Endothelial cell of umbilical vein (primary cell): Measurements from ENCODE around the gene HNRNPL. TPM values are rescaled to one million over a fixed set of nuclear protein-coding genes. Genes with fewer than 3 reads are reported as not detected.

Experiments
- BruUV-seq: library from RNA; stranded (reverse); fragments of 400-500 nt; replicated peaks from 2 replicates; lab custom pipeline; 2021; lab: Mats Ljungman, UMichigan
- CTCF ChIA-PET: fragments of 300-600, 350-600 bp; sonication (Branson Sonifier 250); formaldehyde crosslinking; loops from one replicate; lab custom pipeline; 2021; ENCODE audit warnings: antibody characterized with exemption, inconsistent platforms; lab: Charles Lee
- POLR2A ChIA-PET: fragments of 300-600, 350-600 bp; sonication (Branson Sonifier 250); formaldehyde crosslinking; loops from one replicate; lab custom pipeline; 2021; ENCODE audit warnings: antibody characterized with exemption, inconsistent platforms; lab: Charles Lee
- DNase-seq: peaks from one replicate; pipeline ENCODE4 v3.0.0-alpha.2; 2011; ENCODE audit warnings: low read depth, low spot score
- FAIRE-seq: peaks from 2 replicates; lab custom pipeline; 2011; peaks lifted over from hg19 to GRCh38; lab: Jason Lieb, UNC
- H2AFZ ChIP-seq: 2 replicates; pipeline ENCODE4 v1.6.0; 2012; ENCODE audit warnings: low read depth, low read length, control low read depth, inconsistent platforms
- H3K27ac ChIP-seq: 2 replicates; pipeline ENCODE4 v1.5.1; 2011; ENCODE audit warnings: low read depth, mild to moderate bottlenecking, control low read depth, low read length, moderate library complexity; ENCODE audit not compliant: insufficient read depth
- H3K27me3 ChIP-seq, 2 experiments: 2 replicates each; pipeline versions ENCODE4 v1.6.0 to v1.6.1; 2011; ENCODE audit warnings: low read length in 2 of 2, mixed read lengths in 1 of 2; ENCODE audit not compliant: control insufficient read depth in 2 of 2, insufficient read depth in 2 of 2
- H3K36me3 ChIP-seq, 2 experiments: 2 replicates in 1 of 2; 3 replicates in 1 of 2; pipeline ENCODE4 v1.5.1; 2011; ENCODE audit warnings: low read length in 2 of 2, mild to moderate bottlenecking in 1 of 2, moderate library complexity in 1 of 2; ENCODE audit not compliant: control insufficient read depth in 2 of 2, insufficient read depth in 2 of 2; ENCODE audit errors: extremely low read depth in 1 of 2
- H3K4me1 ChIP-seq: 3 replicates; pipeline ENCODE4 v1.5.1; 2011; ENCODE audit warnings: mild to moderate bottlenecking, low read length; ENCODE audit not compliant: control insufficient read depth, insufficient read depth; ENCODE audit errors: extremely low read depth
- H3K4me2 ChIP-seq: 2 replicates; pipeline ENCODE4 v1.6.1; 2011; ENCODE audit warnings: low read length, control low read depth, mixed read lengths; ENCODE audit not compliant: insufficient read depth
- H3K4me3 ChIP-seq, 3 experiments: fragments of 200-600 bp in 1 of 3; sonication (generic), shearing (Covaris generic) in 1 of 3; replicated peaks in 1 of 3; 2 replicates each; pipeline ENCODE4 v1.5.1; 2011 to 2016; ENCODE audit warnings: control low read depth in 3 of 3, low read length in 3 of 3, mild to moderate bottlenecking in 2 of 3, inconsistent platforms in 1 of 3, low read depth in 1 of 3, moderate library complexity in 1 of 3; ENCODE audit not compliant: insufficient read depth in 1 of 3
- H3K79me2 ChIP-seq: 2 replicates; pipeline ENCODE4 v1.6.0; 2012; ENCODE audit warnings: low read length, inconsistent platforms; ENCODE audit not compliant: control insufficient read depth, insufficient read depth
- H3K9ac ChIP-seq: replicated peaks from 2 replicates; pipeline ENCODE3; 2011; ENCODE audit warnings: low read length, control low read depth; ENCODE audit not compliant: insufficient read depth; ENCODE audit errors: extremely low read depth
- H3K9me1 ChIP-seq: replicated peaks from 3 replicates; pipeline ENCODE4 v1.6.0; 2011; ENCODE audit warnings: mild to moderate bottlenecking, low read length; ENCODE audit not compliant: control insufficient read depth, insufficient read depth; ENCODE audit errors: extremely low read depth
- H3K9me3 ChIP-seq: replicated peaks from 2 replicates; pipeline ENCODE4 v1.5.1; 2012; ENCODE audit warnings: low read length, inconsistent platforms; ENCODE audit not compliant: control insufficient read depth, insufficient read depth
- H4K20me1 ChIP-seq: replicated peaks from 2 replicates; pipeline ENCODE3; 2011; ENCODE audit warnings: mild to moderate bottlenecking, low read length; ENCODE audit not compliant: control insufficient read depth, insufficient read depth; ENCODE audit errors: extremely low read depth
- CTCF ChIP-seq, 2 donors: IDR thresholded peaks; 1 replicate in 1 of 2; 2 replicates in 1 of 2; pipeline ENCODE4 v1.5.1; 2011; ENCODE audit warnings: low read length in 2 of 2, mild to moderate bottlenecking in 2 of 2, moderate library complexity in 2 of 2, control low read depth in 1 of 2, inconsistent platforms in 1 of 2, low read depth in 1 of 2; ENCODE audit not compliant: insufficient read depth in 1 of 2; ENCODE audit errors: extremely low read depth in 1 of 2
- EZH2 ChIP-seq: IDR thresholded peaks from 2 replicates; pipeline ENCODE4 v1.6.1; 2012; ENCODE audit warnings: borderline replicate concordance, low read depth, mild to moderate bottlenecking, moderate library complexity, low read length, inconsistent platforms; ENCODE audit not compliant: severe bottlenecking
- FOS ChIP-seq: IDR thresholded peaks from 2 replicates; pipeline ENCODE4 v1.6.1; 2011; ENCODE audit warnings: mild to moderate bottlenecking, low read length, moderate library complexity, borderline replicate concordance; ENCODE audit not compliant: insufficient read depth
- GATA2 ChIP-seq: IDR thresholded peaks from 2 replicates; pipeline ENCODE4 v1.7.0; 2011; ENCODE audit warnings: low read depth, mild to moderate bottlenecking, moderate library complexity, mixed read lengths, low read length; ENCODE audit not compliant: insufficient read length, insufficient read depth
- JUN ChIP-seq: IDR thresholded peaks from 2 replicates; pipeline ENCODE4 v1.6.1; 2011; ENCODE audit warnings: borderline replicate concordance, low read depth; ENCODE audit not compliant: insufficient read length, insufficient read depth
- MAX ChIP-seq: IDR thresholded peaks from 2 replicates; pipeline ENCODE4 v1.6.1; 2011; ENCODE audit not compliant: insufficient read depth, insufficient read length
- MYC ChIP-seq: IDR thresholded peaks from one replicate; pipeline ENCODE4 v1.6.1; 2011; ENCODE audit warnings: mild to moderate bottlenecking, low read depth, low read length
- POLR2A ChIP-seq: IDR thresholded peaks from 2 replicates; pipeline ENCODE4 v1.6.1; 2012; ENCODE audit warnings: low read depth, mild to moderate bottlenecking, control low read depth, low read length
- POLR2AphosphoS5 ChIP-seq: IDR thresholded peaks from 2 replicates; pipeline ENCODE4 v1.6.1; 2012; ENCODE audit warnings: low read depth, mild to moderate bottlenecking, control low read depth, low read length, moderate library complexity; ENCODE audit not compliant: insufficient read depth
- dilution Hi-C: fragments of 300-500 bp; cut with MboI; formaldehyde crosslinking; loops from one replicate; pipeline ENCODE4 v1.15.0; 2019; ENCODE audit warnings: low sequenced_read_pairs; ENCODE audit not compliant: extremely low pct_ligation_motif_present
- intact Hi-C: fragments of 100-400 bp; cut with micrococcal nuclease; formaldehyde crosslinking; loops from one replicate; pipeline ENCODE4 v1.10.0; 2022
- polyA plus RNA-seq, 4 experiments: library from polyadenylated mRNA; depleted of rRNA in 3 of 4; stranded (reverse) in 3 of 4; unstranded in 1 of 4; fragments of >200 nt; gene quantifications; 2 replicates each; pipeline versions ENCODE4 v1.2.1 to v1.2.3, GENCODE V29; 2011 to 2012; ENCODE audit warnings: missing spikeins in 1 of 4
- total RNA-seq: library from RNA; stranded (reverse); gene quantifications from 2 replicates; pipeline ENCODE4 v1.2.3, GENCODE V29; 2021

Gene HNRNPL
- total and polyA plus RNA-seq, 2 donors (not counting 3 experiments of a cell fraction or from before 2014, with no cell fraction given), result 305 to 451 TPM

GRCh38 chr19:38845374-38846024 lies 4.3 kb downstream of the HNRNPL start:
- Histone ChIP-seq H3K9me3 (no peaks in the 10 kb centered on the region), H3K9me1 (no peaks in the 10 kb centered on the region), H3K27me3 (no peaks in the 10 kb centered on the region), H3K4me1 (peaks cover 18% of the 10 kb centered on the region), H4K20me1 (no peaks in the 10 kb centered on the region), H3K27ac (no peak overlapping the region), H3K79me2 (peaks cover 77% of the 10 kb centered on the region), H3K4me3 (no peak overlapping the region), H3K4me2 (no peak overlapping the region), H3K36me3 (peaks cover 43 to 61% of the 10 kb centered on the region in 2 experiments), H3K9ac (no peak overlapping the region), H2AFZ (no peak overlapping the region)
- dilution Hi-C loops (no loop called here), intact Hi-C loops (no loop called here)
- no TSS peak for BruUV-seq
- CTCF ChIA-PET, result interaction anchor here (1.0 kb wide), 1 partner anchor 42 kb away, joined by 3 read pairs; no protein-coding TSS in a partner anchor
- no peak for DNase-seq
- TF ChIP-seq CTCF (IDR thresholded peaks at IDR 0.05; ENCODE audit: extremely low read depth in 1 of 2, insufficient read depth in 1 of 2, low read depth in 1 of 2, low read length in 2 of 2) (no peak), EZH2 (no peak), MAX (no peak), FOS (no peak), JUN (no peak), POLR2AphosphoS5 (no peak), POLR2A (no peak), MYC (no peak), GATA2 (no peak)
- POLR2A ChIA-PET, result no interaction called here
- no peak for FAIRE-seq
